ENCODE results near the gene GSG1L.

Gene GSG1L

DNA sequence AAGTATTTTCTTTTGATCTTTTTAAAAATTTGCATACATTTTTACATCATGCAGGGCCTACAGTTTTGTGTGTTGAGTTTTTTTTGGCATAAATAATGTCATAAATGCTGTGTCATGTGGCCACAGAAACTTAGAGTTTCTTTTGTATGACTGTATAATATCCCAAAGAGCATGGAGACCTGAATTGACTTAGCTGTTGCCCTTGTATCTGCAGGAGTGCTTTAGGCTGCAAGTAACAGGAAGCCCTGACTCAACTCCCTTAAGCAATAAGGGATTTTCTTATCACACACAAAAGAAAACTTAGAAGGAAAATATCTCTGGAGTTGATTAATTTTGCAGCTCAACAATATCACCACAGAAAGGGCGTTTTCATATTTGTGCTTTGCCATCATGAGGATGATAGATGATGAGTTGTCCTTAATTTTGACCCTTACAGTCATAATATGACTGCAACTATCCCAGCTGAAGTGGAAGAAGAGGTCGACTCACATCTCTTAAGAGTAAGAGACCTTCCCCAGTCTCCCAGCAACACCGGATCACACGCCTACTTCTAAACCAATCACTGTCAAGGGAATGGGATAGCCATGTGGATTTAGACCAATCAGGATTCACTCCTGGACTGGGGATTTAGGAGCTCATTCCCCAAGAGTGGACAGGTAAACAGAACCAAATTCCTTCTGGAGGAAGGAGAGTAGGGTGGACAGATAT lies 138.9 kb downstream of the GSG1L start:
- H3K4me3 ChIP-seq, result no peak overlapping the region
- H3K9ac ChIP-seq, result no peak overlapping the region
- no peaks in the 10 kb centered on the region for H3K9me3 ChIP-seq (replicated peaks in 1 of 11)
- peaks cover 0 to 11% (median under 1%) of the 10 kb centered on the region in 10 experiments; a peak in 6 of 20 replicates for H3K4me1 ChIP-seq
- no peak overlapping the region for H3K27ac ChIP-seq
- TF ChIP-seq Cebpa-rat (IDR thresholded peaks at IDR 0.05), result no peak
- no peaks in the 10 kb centered on the region; a peak in 3 of 22 replicates for H4K20me1 ChIP-seq
- no peaks in the 10 kb centered on the region for H3K27me3 ChIP-seq
- 0 out of 22 replicates have a peak overlapping the region, but pooled peaks of 1 of the 11 experiments have one; percentile 40 for H3K4me2 ChIP-seq
- no peaks in the 10 kb centered on the region for H3K36me3 ChIP-seq

DNA sequence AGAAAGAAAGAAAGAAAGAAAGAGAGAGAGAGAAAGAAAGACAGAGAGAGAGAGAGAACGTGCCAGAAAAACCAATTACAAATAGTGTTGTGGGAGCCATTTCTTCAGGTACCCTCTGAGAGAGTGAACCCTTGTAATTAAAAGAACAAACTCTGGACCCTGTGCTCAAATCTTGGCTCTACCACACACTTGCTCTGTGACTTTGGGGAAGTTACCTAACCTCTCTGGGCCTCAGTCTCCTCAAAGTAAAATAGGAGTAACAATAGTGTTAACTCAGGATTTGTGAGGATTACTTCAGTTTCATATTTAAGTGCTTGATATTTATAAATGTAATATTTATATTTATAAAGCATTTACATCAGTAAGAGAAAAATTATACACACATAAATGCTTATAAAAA lies 139.8 kb downstream of the GSG1L start:
- Histone ChIP-seq H3K4me1 (peaks cover 0 to 5% (median 0%) of the 10 kb centered on the region in 10 experiments; a peak in 3 of 20 replicates), H3K27me3 (no peaks in the 10 kb centered on the region), H3K36me3 (no peaks in the 10 kb centered on the region), H3K27ac (no peak overlapping the region), H3K4me3 (no peak overlapping the region), H3K9ac (no peak overlapping the region), H3K9me3 (replicated peaks in 1 of 11) (no peaks in the 10 kb centered on the region), H4K20me1 (no peaks in the 10 kb centered on the region; a peak in 3 of 22 replicates), H3K4me2 (no peak overlapping the region)
- TF ChIP-seq Cebpa-rat (IDR thresholded peaks at IDR 0.05), result no peak

DNA sequence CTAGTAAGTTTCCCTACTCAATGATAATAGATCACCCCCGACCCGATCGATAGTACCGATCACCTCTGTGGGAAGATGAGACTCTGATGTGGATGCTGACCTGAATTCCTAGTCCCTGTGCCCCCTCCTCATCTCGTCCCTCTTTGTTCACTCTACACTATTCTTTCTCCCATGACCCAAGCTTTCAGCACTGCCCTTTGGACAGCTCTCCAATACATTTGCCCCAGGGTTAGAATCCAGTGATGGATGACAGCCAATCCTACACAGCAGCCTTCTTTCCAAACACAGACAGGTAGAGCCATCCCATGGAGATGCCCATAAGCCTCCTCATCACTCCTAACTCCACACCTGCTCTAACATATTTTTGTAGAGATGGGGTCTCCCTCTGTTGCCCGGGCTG lies 141.1 kb downstream of the GSG1L start:
- Histone ChIP-seq H3K27ac (no peak overlapping the region), H3K4me1 (no peaks in the 10 kb centered on the region)

DNA sequence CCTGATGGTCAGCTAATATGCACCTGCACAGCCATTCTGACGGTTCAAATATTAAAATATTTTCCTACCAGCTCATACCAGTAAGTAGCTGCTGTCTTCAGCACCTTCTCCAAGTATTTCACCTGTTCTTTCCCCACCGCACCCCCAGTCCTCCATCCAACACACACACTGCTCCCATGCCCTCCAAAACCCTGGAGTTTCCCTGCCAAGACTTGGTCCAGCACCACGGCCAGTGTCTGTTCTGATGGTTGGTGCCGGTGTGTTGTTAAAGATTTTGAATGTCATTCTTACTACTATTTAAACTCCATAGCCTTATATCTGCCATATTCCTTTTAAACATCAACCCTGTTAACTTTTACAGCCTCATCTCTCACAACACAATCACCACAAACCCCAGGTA lies 142.4 kb downstream of the GSG1L start:
- no peak overlapping the region for H3K4me2 ChIP-seq
- H3K4me3 ChIP-seq, result no peak overlapping the region
- H3K27me3 ChIP-seq, result no peaks in the 10 kb centered on the region
- no peaks in the 10 kb centered on the region for H3K36me3 ChIP-seq
- TF ChIP-seq Cebpa-rat (IDR thresholded peaks at IDR 0.05), result no peak
- H4K20me1 ChIP-seq, result no peaks in the 10 kb centered on the region; a peak in 2 of 22 replicates
- no peak overlapping the region for H3K27ac ChIP-seq
- H3K9me3 ChIP-seq (replicated peaks in 1 of 11), result no peaks in the 10 kb centered on the region
- H3K4me1 ChIP-seq, result no peaks in the 10 kb centered on the region; a peak in 1 of 20 replicates
- no peak overlapping the region for H3K9ac ChIP-seq

More for the DNA sequence above, 141.1 kb downstream of the GSG1L start:
- no peaks in the 10 kb centered on the region for H3K9me3 ChIP-seq (replicated peaks in 1 of 11)
- TF ChIP-seq Cebpa-rat (IDR thresholded peaks at IDR 0.05), result no peak
- no peaks in the 10 kb centered on the region for H3K27me3 ChIP-seq
- H4K20me1 ChIP-seq, result no peaks in the 10 kb centered on the region; a peak in 3 of 22 replicates
- H3K4me2 ChIP-seq, result no peak overlapping the region
- H3K36me3 ChIP-seq, result no peaks in the 10 kb centered on the region
- no peak overlapping the region for H3K4me3 ChIP-seq
- no peak overlapping the region for H3K9ac ChIP-seq

DNA sequence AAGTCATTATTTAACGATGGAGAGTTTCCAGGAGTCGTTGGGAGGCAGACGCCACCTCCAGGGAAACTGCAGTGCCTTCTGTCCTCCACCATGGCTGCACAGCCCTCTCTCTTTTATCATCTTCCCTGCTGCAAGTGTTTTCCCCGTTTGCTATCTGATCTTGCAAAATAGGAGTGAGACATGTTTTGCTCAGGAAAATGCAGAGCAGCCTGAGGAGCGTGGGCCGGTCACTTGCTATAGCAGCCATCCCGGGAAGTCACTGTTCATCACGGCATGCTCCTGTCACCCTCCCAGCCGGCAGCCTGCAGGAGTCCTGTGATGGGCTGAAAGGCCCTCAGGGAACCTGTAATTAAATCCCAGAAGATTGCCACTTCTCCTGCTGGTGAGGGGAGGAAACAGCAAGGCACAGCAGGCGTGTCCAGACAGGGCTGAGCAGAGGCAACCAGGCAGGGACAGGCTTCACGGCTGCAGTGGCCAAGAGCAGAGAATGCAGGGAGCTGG lies 143.1 kb downstream of the GSG1L start:
- Histone ChIP-seq H3K27me3 (no peaks in the 10 kb centered on the region), H3K9me3 (replicated peaks in 1 of 11) (no peaks in the 10 kb centered on the region), H3K4me2 (no peak overlapping the region), H3K27ac (no peak overlapping the region), H3K4me1 (no peaks in the 10 kb centered on the region; a peak in 1 of 20 replicates), H3K9ac (no peak overlapping the region), H3K4me3 (no peak overlapping the region), H3K36me3 (no peaks in the 10 kb centered on the region), H4K20me1 (no peaks in the 10 kb centered on the region; a peak in 2 of 22 replicates)
- no peak for TF ChIP-seq Cebpa-rat (IDR thresholded peaks at IDR 0.05)

DNA sequence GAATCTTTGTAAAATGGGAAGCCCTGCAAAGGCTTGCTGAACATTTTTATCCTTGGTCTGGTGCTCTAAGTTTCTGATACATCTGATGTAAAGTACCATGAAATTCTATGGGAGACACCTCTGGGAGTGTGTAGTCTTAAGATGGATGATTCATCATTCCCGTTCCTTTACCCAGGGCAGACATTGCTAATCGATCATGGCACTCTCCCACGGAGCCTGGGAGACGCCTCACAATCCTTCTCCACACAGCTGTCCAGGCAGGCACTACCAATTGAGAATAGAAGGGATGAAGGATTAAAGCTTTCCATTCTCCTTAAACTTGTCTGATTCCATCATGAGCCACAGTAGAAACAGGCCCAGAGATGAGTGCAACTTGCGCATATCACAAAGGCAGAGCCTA lies 144.8 kb downstream of the GSG1L start:
- Histone ChIP-seq H3K36me3 (no peaks in the 10 kb centered on the region), H3K9me3 (replicated peaks in 1 of 11) (no peaks in the 10 kb centered on the region), H4K20me1 (no peaks in the 10 kb centered on the region; a peak in 2 of 22 replicates), H3K4me2 (no peak overlapping the region), H3K27ac (no peak overlapping the region), H3K4me3 (no peak overlapping the region), H3K27me3 (no peaks in the 10 kb centered on the region), H3K9ac (no peak overlapping the region), H3K4me1 (no peaks in the 10 kb centered on the region; a peak in 1 of 20 replicates)
- no peak for TF ChIP-seq Cebpa-rat (IDR thresholded peaks at IDR 0.05)

DNA sequence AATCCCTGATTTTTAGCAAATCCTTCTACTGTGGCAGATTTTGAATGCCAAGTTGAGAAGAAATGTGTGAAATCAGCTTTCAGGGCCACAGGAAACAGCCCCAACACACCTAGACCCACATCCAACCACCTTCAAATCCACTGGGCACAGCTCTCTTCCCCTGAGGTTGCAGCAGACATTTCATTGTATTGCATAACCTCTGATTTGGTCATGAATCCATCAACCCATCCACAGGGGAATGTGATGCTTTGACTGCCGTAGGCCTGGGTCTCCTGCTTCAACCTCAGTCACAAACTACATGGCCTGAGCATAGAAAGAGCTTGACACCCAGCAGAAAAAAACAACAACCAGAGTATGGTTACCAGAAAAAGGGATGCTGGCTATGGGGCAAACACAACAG lies 145.6 kb downstream of the GSG1L start:
- no peaks in the 10 kb centered on the region; a peak in 1 of 20 replicates for H3K4me1 ChIP-seq
- H3K4me2 ChIP-seq, result no peak overlapping the region
- H3K36me3 ChIP-seq, result no peaks in the 10 kb centered on the region
- H3K27me3 ChIP-seq, result no peaks in the 10 kb centered on the region
- TF ChIP-seq Cebpa-rat (IDR thresholded peaks at IDR 0.05), result no peak
- H4K20me1 ChIP-seq, result no peaks in the 10 kb centered on the region; a peak in 2 of 22 replicates
- H3K27ac ChIP-seq, result no peak overlapping the region
- no peak overlapping the region for H3K9ac ChIP-seq
- H3K9me3 ChIP-seq (replicated peaks in 1 of 11), result no peaks in the 10 kb centered on the region
- no peak overlapping the region for H3K4me3 ChIP-seq

DNA sequence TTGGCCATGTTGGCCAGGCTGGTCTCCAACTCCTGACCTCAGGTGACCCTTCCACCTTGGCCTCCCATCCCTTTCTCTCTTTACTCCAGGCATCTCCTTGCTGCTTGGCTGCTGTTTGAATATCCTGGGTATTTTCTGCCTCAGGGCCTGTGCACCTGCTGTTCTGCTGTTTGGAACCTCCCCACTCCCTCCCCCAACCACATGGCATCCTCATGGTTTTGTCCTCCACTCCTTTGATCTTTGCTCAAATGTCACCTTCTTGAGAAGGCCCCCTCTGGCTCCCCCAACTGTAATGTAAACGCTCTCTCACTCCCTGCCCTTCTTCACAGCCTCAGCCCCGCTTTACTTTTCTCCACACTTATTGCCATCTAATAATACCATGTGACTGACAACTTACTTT lies 152.0 kb downstream of the GSG1L start:
- H3K4me2 ChIP-seq, result no peak overlapping the region
- peaks cover 0 to 13% (median 2%) of the 10 kb centered on the region in 10 experiments; a peak in 6 of 20 replicates for H3K4me1 ChIP-seq
- no peaks in the 10 kb centered on the region for H3K27me3 ChIP-seq
- no peaks in the 10 kb centered on the region for H3K36me3 ChIP-seq
- H3K4me3 ChIP-seq, result no peak overlapping the region
- H3K9ac ChIP-seq, result no peak overlapping the region
- no peak overlapping the region for H3K27ac ChIP-seq
- TF ChIP-seq Cebpa-rat (IDR thresholded peaks at IDR 0.05), result no peak
- no peaks in the 10 kb centered on the region for H3K9me3 ChIP-seq (replicated peaks in 1 of 11)
- no peaks in the 10 kb centered on the region for H4K20me1 ChIP-seq

DNA sequence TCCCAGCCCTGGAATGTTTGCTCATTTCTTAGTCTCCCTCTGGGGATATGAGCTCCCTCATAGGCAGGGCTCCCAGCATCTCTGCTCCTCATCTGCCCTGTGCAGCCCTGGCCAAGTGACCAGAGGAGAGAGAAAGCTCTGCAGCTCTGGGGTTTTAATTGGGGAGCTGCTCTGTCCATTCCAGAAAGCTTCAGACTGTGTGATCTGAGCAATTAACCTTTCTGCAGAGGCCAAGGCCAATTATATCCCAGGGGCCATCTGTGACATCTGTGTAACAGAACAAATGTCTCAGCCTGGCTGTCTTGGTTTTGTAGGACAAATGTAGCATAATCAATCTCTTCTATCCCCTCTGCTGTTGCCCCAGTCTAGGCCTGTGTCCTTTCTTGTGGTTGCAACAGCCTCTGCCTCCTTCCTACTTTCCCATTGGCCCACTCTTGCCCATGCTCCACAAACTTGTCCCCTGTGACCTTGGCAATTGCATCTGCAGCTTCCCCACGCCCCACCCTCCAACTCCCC lies 156.0 kb downstream of the GSG1L start:
- TF ChIP-seq Cebpa-rat (IDR thresholded peaks at IDR 0.05), result no peak
- peak overlapping the region in 2 of 11 experiments; percentile 11 to 25; a peak in 3 of 22 replicates for H3K4me2 ChIP-seq
- no peaks in the 10 kb centered on the region for H3K36me3 ChIP-seq
- no peaks in the 10 kb centered on the region for H3K27me3 ChIP-seq
- H3K27ac ChIP-seq, result no peak overlapping the region
- no peaks in the 10 kb centered on the region for H3K9me3 ChIP-seq (replicated peaks in 1 of 11)
- H3K9ac ChIP-seq, result no peak overlapping the region
- no peak overlapping the region for H3K4me3 ChIP-seq
- H3K4me1 ChIP-seq, result peaks cover 0 to 13% (median 2%) of the 10 kb centered on the region in 10 experiments; a peak in 5 of 20 replicates
- no peaks in the 10 kb centered on the region for H4K20me1 ChIP-seq

All from BLaER1 treated with 17β-estradiol and CSF1 and Interleukin-3, amounts not matched to agents 10 nM and 100 nM (cell line).